HEK293 (cell line): ENCODE results near the gene KIF23.

Source experiments
- CTCF ChIA-PET: fragments of 350-600 bp; formaldehyde crosslinking; extraction: SDS; loops from one replicate; lab custom pipeline; 2021; ENCODE audit warnings: antibody characterized with exemption; lab: Yijun Ruan, JAX
- POLR2A ChIA-PET: fragments of 300-600 bp; formaldehyde crosslinking; extraction: SDS; loops from one replicate; lab custom pipeline; 2020; ENCODE audit warnings: antibody characterized with exemption, inconsistent platforms; lab: Yijun Ruan, JAX
- H3K27ac ChIP-seq: fragments of 200-500 bp; sonication (Bioruptor generic); 2 replicates; pipeline ENCODE4 v1.5.1; 2014; ENCODE audit warnings: low read depth, low read length, control low read depth, inconsistent platforms; ENCODE audit errors: extremely low read depth
- H3K36me3 ChIP-seq, 2 experiments: fragments of 200-500 bp in 1 of 2; sonication (Bioruptor generic) in 1 of 2; 1 replicate in 1 of 2; 2 replicates in 1 of 2; pipeline ENCODE4 v1.5.1; 2014 to 2017; ENCODE audit warnings: inconsistent platforms in 2 of 2, low read length in 2 of 2; ENCODE audit not compliant: control insufficient read depth in 2 of 2, insufficient read depth in 1 of 2
- H3K4me1 ChIP-seq: fragments of 200-500 bp; sonication (Bioruptor generic); 2 replicates; pipeline ENCODE4 v1.5.1; 2014; ENCODE audit warnings: mild to moderate bottlenecking, low read length, inconsistent platforms; ENCODE audit not compliant: control insufficient read depth, insufficient read depth
- H3K4me3 ChIP-seq: 2 replicates; pipeline ENCODE4 v1.5.1; 2011; ENCODE audit warnings: low read depth, mild to moderate bottlenecking, control low read depth, low read length, moderate library complexity
- H3K9me3 ChIP-seq: fragments of 200-500 bp; sonication (Bioruptor generic); 2 replicates; pipeline ENCODE4 v1.5.1; 2014; ENCODE audit warnings: low read depth, low read length, inconsistent platforms; ENCODE audit not compliant: control insufficient read depth, insufficient read depth
- GLIS1 ChIP-seq: fragments of 450-650 bp; formaldehyde crosslinking; IDR thresholded peaks from 2 replicates; pipeline ENCODE4 v1.5.1; 2016; ENCODE audit warnings: missing biosample characterization, missing genetic modification characterization
- HOXD13 ChIP-seq: sonication (generic); formaldehyde crosslinking; IDR thresholded peaks from 2 replicates; pipeline ENCODE4 v1.8.0; 2022; ENCODE audit warnings: missing genetic modification reagents, borderline replicate concordance
- IKZF3 ChIP-seq: fragments of 450-650 bp; IDR thresholded peaks from 2 replicates; pipeline ENCODE4 v1.5.0; 2018; ENCODE audit warnings: missing biosample characterization, mild to moderate bottlenecking, missing genetic modification characterization, moderate library complexity
- MEIS1 ChIP-seq: sonication (generic); formaldehyde crosslinking; IDR thresholded peaks from 2 replicates; pipeline ENCODE4 v1.8.1; 2022; ENCODE audit warnings: missing genetic modification reagents, mild to moderate bottlenecking, borderline replicate concordance
- OSR2 ChIP-seq: fragments of 450-650 bp; formaldehyde crosslinking; IDR thresholded peaks from 2 replicates; pipeline ENCODE4 v1.5.1; 2016; ENCODE audit warnings: missing biosample characterization, missing genetic modification characterization
- ZNF112 ChIP-seq: fragments of 450-650 bp; formaldehyde crosslinking; IDR thresholded peaks from 2 replicates; pipeline ENCODE4 v1.5.0; 2017; ENCODE audit warnings: missing biosample characterization, missing genetic modification characterization
- ZNF121 ChIP-seq: fragments of 450-650 bp; formaldehyde crosslinking; IDR thresholded peaks from 2 replicates; pipeline ENCODE4 v1.5.1; 2016; ENCODE audit warnings: missing biosample characterization, missing genetic modification characterization
- ZNF174 ChIP-seq: fragments of 450-650 bp; formaldehyde crosslinking; IDR thresholded peaks from 2 replicates; pipeline ENCODE4 v1.5.0; 2017; ENCODE audit warnings: missing biosample characterization, mild to moderate bottlenecking, missing genetic modification characterization
- ZNF2 ChIP-seq: fragments of 450-650 bp; formaldehyde crosslinking; IDR thresholded peaks from 2 replicates; pipeline ENCODE4 v1.5.1; 2016; ENCODE audit warnings: missing biosample characterization, missing genetic modification characterization
- ZNF391 ChIP-seq: fragments of 450-650 bp; formaldehyde crosslinking; IDR thresholded peaks from 2 replicates; pipeline ENCODE4 v1.5.1; 2016; ENCODE audit warnings: low read depth, missing biosample characterization, missing genetic modification characterization, borderline replicate concordance
- ZNF510 ChIP-seq: fragments of 450-650 bp; formaldehyde crosslinking; IDR thresholded peaks from 2 replicates; pipeline ENCODE4 v1.5.1; 2018; ENCODE audit warnings: mild to moderate bottlenecking, missing genetic modification characterization, missing biosample characterization; ENCODE audit not compliant: insufficient replicate concordance
- ZNF561 ChIP-seq: fragments of 450-650 bp; IDR thresholded peaks from 2 replicates; pipeline ENCODE4 v1.5.1; 2018; ENCODE audit warnings: missing biosample characterization, missing genetic modification characterization, borderline replicate concordance
- ZNF660 ChIP-seq: fragments of 450-650 bp; IDR thresholded peaks from 2 replicates; pipeline ENCODE4 v1.5.1; 2018; ENCODE audit warnings: missing biosample characterization, mild to moderate bottlenecking, missing genetic modification characterization
- ZNF701 ChIP-seq: fragments of 450-650 bp; formaldehyde crosslinking; IDR thresholded peaks from 2 replicates; pipeline ENCODE4 v1.5.1; 2016; ENCODE audit warnings: missing biosample characterization, missing genetic modification characterization
- ZSCAN30 ChIP-seq: fragments of 450-650 bp; IDR thresholded peaks from 2 replicates; pipeline ENCODE4 v1.5.1; 2018; ENCODE audit warnings: missing biosample characterization, mild to moderate bottlenecking, missing genetic modification characterization, moderate library complexity
- TF ChIP-seq, protein P1 (sequence below): fragments of 450-650 bp; formaldehyde crosslinking; IDR thresholded peaks from 2 replicates; pipeline ENCODE4 v1.5.1; 2017; ENCODE audit warnings: missing biosample characterization, missing genetic modification characterization
- TF ChIP-seq, protein P2 (sequence below): fragments of 450-650 bp; formaldehyde crosslinking; IDR thresholded peaks from 2 replicates; pipeline ENCODE4 v1.5.1; 2016; ENCODE audit warnings: missing biosample characterization, missing genetic modification characterization
- TF ChIP-seq, protein P3 (sequence below): fragments of 450-650 bp; formaldehyde crosslinking; IDR thresholded peaks from 2 replicates; pipeline ENCODE4 v1.5.1; 2016; ENCODE audit warnings: missing biosample characterization, missing genetic modification characterization

The KIF23 gene

GRCh38 chr15:69439623-69440022 is 25.5 kb downstream of the KIF23 start:
- Histone ChIP-seq H3K36me3 (peaks cover 92 to 94% of the 10 kb centered on the region in 2 experiments), H3K27ac (no peak overlapping the region), H3K4me3 (no peak overlapping the region), H3K4me1 (no peaks in the 10 kb centered on the region), H3K9me3 (no peaks in the 10 kb centered on the region)
- ChIA-PET POLR2A (interaction anchor here (1.4 to 1.9 kb wide), 2 partner anchors 12 to 25 kb away, joined by 3 to 8 read pairs; partner anchors contain the start of gene RPLP1), CTCF (interaction anchor here (0.5 to 2.2 kb wide), 2 partner anchors 12 to 867 kb away, joined by 3 to 7 read pairs; partner anchors contain the start of gene RPLP1)
- no peak for TF ChIP-seq HOXD13 (CRISPR knock-in tag)
- no peak for TF ChIP-seq ZNF701 (tag by site-specific recombination)
- no peak for TF ChIP-seq ZNF112
- no peak for TF ChIP-seq MEIS1 (CRISPR knock-in tag)
- no peak for TF ChIP-seq ZNF2 (tag by site-specific recombination)
- no peak for TF ChIP-seq ZNF391 (tag by site-specific recombination)
- TF ChIP-seq ZNF174 (tag by site-specific recombination): no peak

GRCh38 chr15:69443032-69443611 is 29.0 kb downstream of the KIF23 start:
- CTCF ChIA-PET: interaction anchor here (1.1 kb wide), 1 partner anchor 11 kb away, joined by 3 read pairs; no protein-coding TSS in a partner anchor
- H3K9me3 ChIP-seq: no peaks in the 10 kb centered on the region
- no peak overlapping the region for H3K4me3 ChIP-seq
- H3K27ac ChIP-seq: no peak overlapping the region
- H3K36me3 ChIP-seq: peaks cover 93 to 98% of the 10 kb centered on the region in 2 experiments
- POLR2A ChIA-PET: interaction anchor here (0.6 to 1.0 kb wide), 3 partner anchors 9 to 95 kb away, joined by 3 to 4 read pairs (median 4); partner anchors contain the start of gene RPLP1
- TF ChIP-seq ZNF561: no peak
- TF ChIP-seq ZNF121: no peak
- TF ChIP-seq, protein P1, sequence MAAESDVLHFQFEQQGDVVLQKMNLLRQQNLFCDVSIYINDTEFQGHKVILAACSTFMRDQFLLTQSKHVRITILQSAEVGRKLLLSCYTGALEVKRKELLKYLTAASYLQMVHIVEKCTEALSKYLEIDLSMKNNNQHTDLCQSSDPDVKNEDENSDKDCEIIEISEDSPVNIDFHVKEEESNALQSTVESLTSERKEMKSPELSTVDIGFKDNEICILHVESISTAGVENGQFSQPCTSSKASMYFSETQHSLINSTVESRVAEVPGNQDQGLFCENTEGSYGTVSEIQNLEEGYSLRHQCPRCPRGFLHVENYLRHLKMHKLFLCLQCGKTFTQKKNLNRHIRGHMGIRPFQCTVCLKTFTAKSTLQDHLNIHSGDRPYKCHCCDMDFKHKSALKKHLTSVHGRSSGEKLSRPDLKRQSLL: no peak
- TF ChIP-seq, protein P2, sequence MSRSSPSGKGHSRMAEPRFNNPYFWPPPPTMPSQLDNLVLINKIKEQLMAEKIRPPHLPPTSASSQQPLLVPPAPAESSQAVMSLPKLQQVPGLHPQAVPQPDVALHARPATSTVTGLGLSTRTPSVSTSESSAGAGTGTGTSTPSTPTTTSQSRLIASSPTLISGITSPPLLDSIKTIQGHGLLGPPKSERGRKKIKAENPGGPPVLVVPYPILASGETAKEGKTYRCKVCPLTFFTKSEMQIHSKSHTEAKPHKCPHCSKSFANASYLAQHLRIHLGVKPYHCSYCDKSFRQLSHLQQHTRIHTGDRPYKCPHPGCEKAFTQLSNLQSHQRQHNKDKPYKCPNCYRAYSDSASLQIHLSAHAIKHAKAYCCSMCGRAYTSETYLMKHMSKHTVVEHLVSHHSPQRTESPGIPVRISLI: peak; percentile 81; the same call in 1 of the 2 replicates
- TF ChIP-seq GLIS1: no peak
- TF ChIP-seq ZNF510 (tag by site-specific recombination): no peak
- no peaks in the 10 kb centered on the region for H3K4me1 ChIP-seq

DNA sequence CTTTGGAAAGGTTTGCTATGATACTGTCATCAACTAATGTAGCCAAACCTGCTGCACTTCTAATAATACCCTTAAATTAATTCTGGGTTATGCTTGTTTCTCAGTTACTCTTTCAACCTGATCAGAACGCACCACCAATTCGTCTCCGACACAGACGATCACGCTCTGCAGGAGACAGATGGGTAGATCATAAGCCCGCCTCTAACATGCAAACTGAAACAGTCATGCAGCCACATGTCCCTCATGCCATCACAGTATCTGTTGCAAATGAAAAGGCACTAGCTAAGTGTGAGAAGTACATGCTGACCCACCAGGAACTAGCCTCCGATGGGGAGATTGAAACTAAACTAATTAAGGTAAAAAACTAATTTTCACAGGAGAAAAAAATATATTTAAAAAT is 30.5 kb downstream of the KIF23 start:
- no peaks in the 10 kb centered on the region for H3K4me1 ChIP-seq
- TF ChIP-seq, protein P3, sequence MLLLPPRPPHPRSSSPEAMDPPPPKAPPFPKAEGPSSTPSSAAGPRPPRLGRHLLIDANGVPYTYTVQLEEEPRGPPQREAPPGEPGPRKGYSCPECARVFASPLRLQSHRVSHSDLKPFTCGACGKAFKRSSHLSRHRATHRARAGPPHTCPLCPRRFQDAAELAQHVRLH (tag by site-specific recombination): no peak
- TF ChIP-seq ZSCAN30 (tag by site-specific recombination) (no peak), ZNF660 (tag by site-specific recombination) (no peak), IKZF3 (tag by site-specific recombination) (no peak), OSR2 (tag by site-specific recombination) (no peak)
- ChIA-PET POLR2A (interaction anchor here (2.0 kb wide), 1 partner anchor 30 kb away, joined by 8 read pairs; the partner anchor contains the start of gene KIF23), CTCF (interaction anchor here (1.8 kb wide), 1 partner anchor 18 kb away, joined by 8 read pairs; no protein-coding TSS in a partner anchor)
- H3K27ac ChIP-seq: no peak overlapping the region
- peaks cover 87 to 98% of the 10 kb centered on the region in 2 experiments for H3K36me3 ChIP-seq
- no peak overlapping the region for H3K4me3 ChIP-seq
- H3K9me3 ChIP-seq: no peaks in the 10 kb centered on the region
